ENCODE data around the gene CPNE2. TPM values are rescaled to one million over a fixed set of nuclear protein-coding genes. Genes with fewer than 3 reads are reported as not detected.
"Not testable (repeated sequence)": the region's sequence is repeated elsewhere in the genome, so short reads cannot be mapped to it uniquely, and the experiment has no call there.

CPNE2 gene
- total RNA-seq, 2 donors from 2014 or later: 3.8 to 4.4 TPM

DNA sequence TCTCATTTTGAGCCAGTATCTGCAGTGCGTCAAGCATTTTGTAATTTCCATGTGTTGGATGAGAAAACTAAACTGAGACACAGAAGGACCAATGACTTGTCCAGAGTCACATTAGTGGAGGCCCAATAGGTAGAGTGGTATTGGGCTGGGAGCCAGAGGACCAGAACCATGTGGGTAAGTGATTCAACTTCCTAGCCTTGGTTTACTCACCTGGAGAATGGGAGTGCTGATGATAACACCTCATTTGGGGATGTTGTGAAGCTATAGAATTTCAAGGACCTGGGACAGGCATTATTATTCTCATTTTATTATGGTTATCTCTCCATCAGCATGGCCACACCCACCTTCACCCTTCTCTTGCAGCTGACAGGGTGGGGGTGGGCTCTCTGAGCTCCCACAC is 8.1 kb downstream of the CPNE2 start:
- Mint-ChIP-seq H3K4me1 (peaks cover 4% of the 10 kb centered on the region), H3K4me3 (no peak overlapping the region), H3K9me3 (no peaks in the 10 kb centered on the region), H3K36me3 (ENCODE audit: low read depth) (no peaks in the 10 kb centered on the region), H3K27ac (no peak overlapping the region), H3K27me3 (no peaks in the 10 kb centered on the region)
- no peak for ATAC-seq (replicated peaks)

DNA sequence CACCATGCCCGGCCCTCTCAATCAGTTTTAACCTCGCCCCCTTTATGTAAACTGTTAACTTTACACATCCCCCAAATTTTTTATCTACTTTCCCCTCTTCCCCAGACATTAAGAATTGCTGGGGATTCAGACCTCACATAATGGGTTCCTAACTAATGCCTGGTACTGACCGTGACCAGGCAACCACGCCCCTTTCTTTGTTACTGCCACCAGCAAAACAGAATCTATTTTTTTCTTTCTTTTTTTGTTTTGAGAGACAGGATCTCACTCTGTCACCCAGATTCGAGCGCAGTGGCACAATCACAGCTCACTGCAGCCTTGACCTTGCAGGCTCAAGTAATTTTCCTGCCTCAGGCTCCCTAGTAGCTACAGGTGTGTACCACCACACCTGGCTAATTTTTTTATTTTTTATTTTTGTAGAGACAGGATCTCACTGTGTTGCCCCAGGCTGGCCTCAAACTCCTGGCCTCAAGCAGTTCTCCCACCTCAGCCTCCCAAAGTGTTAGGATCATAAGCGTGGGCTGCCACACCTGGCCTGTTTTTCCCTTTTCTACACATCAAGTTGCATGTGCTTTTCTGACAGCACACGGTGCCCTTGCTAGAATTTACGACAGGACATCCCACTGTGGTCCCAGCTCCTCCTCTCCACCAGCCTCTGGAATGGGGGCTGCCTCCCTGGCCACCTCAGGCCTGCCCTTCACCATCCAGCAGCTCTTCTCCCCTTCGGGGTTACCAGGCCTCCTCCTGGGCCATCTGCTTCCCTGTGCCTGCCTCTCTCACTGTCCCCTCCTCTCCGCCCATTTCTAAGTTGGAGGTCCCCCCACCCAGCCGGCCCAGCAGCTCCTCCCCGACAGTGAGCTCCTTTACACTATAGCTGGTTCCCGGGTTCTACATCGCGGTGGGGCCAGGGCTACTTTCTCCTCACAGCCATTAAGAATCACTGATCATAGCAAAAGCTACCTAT is 10.8 kb downstream of the CPNE2 start:
- Mint-ChIP-seq H3K27me3 (no peaks in the 10 kb centered on the region), H3K4me1 (peaks cover 4% of the 10 kb centered on the region), H3K36me3 (ENCODE audit: low read depth) (no peaks in the 10 kb centered on the region), H3K4me3 (no peak overlapping the region), H3K9me3 (no peaks in the 10 kb centered on the region), H3K27ac (no peak overlapping the region)
- no peak for ATAC-seq (replicated peaks)

DNA sequence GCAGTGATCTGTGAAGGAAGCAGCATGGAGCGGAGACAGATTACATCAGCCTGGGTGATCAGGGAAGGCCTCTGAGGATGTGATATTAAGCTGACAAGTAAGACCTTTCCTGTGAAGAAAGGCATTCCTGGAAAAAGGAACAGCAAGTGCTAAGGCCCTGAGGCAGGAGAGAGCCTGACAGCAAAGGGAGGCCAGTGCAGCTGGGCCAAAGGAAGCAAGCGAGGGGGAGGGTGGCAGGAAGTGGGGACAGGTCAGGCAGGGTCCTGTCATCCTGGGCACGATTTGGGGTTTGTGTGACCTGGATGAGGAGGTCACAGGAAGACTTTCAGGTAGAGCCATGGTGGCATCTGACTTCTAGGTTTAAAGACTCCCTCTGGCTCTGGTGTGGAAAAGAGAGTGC is 12.3 kb downstream of the CPNE2 start:
- Mint-ChIP-seq H3K4me3 (no peak overlapping the region), H3K27ac (peak overlapping the region; percentile 29), H3K36me3 (ENCODE audit: low read depth) (no peaks in the 10 kb centered on the region), H3K27me3 (no peaks in the 10 kb centered on the region), H3K9me3 (no peaks in the 10 kb centered on the region), H3K4me1 (peaks cover 4% of the 10 kb centered on the region)
- peak; percentile 70 for ATAC-seq (replicated peaks)

DNA sequence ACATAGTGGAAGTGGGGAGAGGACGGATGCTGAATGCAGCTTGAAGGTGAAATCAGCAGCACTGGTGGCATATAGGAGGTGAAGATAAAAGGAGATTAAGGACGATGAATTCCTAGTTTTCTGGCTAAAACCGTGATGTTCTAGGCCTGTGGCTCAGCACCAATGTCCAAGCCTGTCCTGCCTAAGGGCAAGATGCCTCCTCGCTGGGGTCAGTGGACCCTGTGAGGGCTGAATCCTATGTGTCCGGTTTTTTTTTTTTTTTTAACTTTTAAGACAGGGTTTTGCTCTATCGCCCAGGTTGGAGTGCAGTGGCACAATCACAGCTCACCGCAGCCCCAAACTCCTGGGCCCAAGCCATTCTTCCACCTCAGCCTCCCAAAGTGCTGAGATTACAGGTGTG is 12.8 kb downstream of the CPNE2 start:
- Mint-ChIP-seq H3K27me3 (no peaks in the 10 kb centered on the region), H3K4me3 (no peak overlapping the region), H3K4me1 (peaks cover 1% of the 10 kb centered on the region), H3K9me3 (no peaks in the 10 kb centered on the region), H3K36me3 (ENCODE audit: low read depth) (no peaks in the 10 kb centered on the region), H3K27ac (peak overlapping the region; percentile 29)
- ATAC-seq (replicated peaks): no peak

DNA sequence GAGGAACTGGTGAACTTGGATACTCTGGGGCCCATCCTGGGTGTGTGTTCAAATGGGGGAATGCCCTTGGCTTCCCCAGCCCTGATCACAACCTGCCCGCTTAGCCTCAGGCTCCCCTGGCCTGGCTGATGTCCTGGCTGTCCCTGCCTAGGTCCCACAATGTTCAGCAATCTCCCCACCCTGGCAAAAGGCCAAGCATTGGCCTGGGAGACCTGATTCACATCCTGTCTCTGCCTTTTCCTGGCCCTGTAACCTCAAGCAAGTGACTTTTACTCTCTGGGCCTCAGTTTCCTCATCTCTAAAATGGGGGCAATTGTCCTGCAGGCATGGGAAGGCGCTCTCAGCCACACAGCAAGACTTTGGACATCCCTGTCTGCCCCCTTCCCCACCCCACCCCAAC is 14.4 kb downstream of the CPNE2 start:
- no peak overlapping the region for H3K27ac Mint-ChIP-seq
- no peaks in the 10 kb centered on the region for H3K9me3 Mint-ChIP-seq
- H3K27me3 Mint-ChIP-seq: no peaks in the 10 kb centered on the region
- H3K4me1 Mint-ChIP-seq: no peaks in the 10 kb centered on the region
- peak; percentile 23 for ATAC-seq (replicated peaks)
- H3K36me3 Mint-ChIP-seq (ENCODE audit: low read depth): no peaks in the 10 kb centered on the region
- no peak overlapping the region for H3K4me3 Mint-ChIP-seq

DNA sequence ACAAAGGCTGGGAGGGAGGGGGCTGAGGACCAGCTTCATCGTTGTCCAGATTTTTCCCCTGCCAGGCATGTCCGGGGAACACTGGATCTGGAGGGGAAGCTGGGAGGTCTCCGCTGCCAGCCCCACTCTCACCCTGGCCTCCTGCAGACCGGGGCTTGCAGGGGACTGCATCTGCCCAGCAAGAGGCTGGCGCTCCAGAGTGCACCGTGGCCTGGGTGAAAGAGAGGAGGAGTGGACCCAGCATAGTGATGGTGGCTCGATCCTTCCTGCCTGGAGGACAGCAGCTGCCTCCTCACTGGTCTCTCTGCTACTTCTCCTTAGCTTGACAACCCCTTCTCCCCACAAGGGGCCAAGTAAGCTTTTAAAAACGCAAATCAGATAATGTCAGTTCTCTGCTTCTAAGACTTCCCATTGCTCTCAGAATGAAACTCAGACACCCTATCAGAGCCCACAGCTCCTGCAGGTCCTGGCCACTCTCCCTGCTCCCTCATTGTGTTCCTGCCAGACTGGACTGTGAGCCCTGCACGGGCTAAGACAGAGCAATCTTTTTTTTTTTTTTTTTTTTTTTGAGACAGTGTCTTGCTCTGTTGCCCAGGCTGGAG is 15.0 kb downstream of the CPNE2 start:
- Mint-ChIP-seq H3K4me1 (no peaks in the 10 kb centered on the region), H3K9me3 (no peaks in the 10 kb centered on the region), H3K27ac (no peak overlapping the region), H3K4me3 (no peak overlapping the region), H3K36me3 (ENCODE audit: low read depth) (no peaks in the 10 kb centered on the region), H3K27me3 (no peaks in the 10 kb centered on the region)
- no peak for ATAC-seq (replicated peaks)

DNA sequence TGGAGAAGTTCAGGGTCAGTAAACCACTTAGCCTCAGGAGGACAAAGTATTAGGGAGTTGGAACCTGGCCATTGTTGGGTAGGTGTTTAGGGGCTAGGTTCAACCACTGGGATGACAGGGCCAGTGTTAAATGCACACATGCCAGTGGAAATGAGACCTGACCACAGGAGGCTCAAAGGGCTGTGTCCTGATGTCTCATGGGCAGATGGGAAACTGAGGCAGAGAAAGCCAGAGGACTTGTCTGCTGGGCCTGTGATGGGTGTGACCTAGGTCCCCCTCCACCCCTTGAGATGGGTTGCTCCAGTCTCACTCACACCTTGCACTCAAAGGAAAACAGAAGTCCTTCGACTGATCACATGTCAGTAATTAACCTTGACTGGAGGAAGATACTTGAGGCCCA is 16.0 kb downstream of the CPNE2 start:
- Mint-ChIP-seq H3K4me1 (no peaks in the 10 kb centered on the region), H3K4me3 (no peak overlapping the region), H3K27me3 (no peaks in the 10 kb centered on the region), H3K36me3 (ENCODE audit: low read depth) (no peaks in the 10 kb centered on the region), H3K27ac (no peak overlapping the region), H3K9me3 (no peaks in the 10 kb centered on the region)
- no peak for ATAC-seq (replicated peaks)

DNA sequence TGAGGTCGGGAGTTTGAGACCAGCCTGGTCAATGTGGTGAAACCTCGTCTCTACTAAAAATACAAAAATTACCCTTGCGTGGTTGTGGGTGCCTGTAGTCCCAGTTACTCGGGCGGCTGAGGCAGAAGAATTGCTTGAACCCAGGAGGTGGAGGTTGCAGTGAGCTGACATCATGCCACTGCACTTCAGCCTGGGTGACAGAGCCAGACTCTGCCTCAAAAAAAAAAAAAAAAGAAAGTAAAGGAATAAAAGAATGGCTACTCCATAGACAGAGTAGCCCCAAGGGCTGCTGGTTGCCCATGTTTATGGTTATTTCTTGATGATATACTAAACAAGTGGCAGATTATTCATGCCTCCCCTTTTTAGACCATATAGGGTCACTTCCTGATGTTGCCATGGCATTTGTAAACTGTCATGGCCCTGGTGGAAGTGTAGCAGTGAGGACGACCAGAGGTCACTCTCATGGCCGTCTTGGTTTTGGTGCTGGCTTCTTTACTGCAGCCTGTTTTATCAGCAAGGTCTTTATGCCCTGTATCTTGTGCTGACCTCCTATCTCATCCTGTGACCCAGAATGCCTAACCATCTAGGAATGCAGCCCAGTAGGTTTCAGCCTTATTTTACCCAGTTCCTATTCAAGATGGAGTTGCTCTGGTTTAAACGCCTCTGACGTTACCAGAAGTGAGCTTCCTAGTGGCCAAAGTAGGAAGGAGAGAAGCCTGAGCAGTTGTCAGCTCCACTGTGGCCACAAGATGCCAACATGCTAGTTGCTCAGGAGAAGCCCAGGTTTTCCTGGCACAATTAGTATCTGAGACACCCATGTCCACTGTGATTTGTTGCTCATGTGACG is 17.1 kb downstream of the CPNE2 start:
- H3K27me3 Mint-ChIP-seq; H3K27ac Mint-ChIP-seq; H3K4me1 Mint-ChIP-seq; ATAC-seq (replicated peaks); H3K36me3 Mint-ChIP-seq (ENCODE audit: low read depth); H3K4me3 Mint-ChIP-seq; H3K9me3 Mint-ChIP-seq: not testable (repeated sequence)

DNA sequence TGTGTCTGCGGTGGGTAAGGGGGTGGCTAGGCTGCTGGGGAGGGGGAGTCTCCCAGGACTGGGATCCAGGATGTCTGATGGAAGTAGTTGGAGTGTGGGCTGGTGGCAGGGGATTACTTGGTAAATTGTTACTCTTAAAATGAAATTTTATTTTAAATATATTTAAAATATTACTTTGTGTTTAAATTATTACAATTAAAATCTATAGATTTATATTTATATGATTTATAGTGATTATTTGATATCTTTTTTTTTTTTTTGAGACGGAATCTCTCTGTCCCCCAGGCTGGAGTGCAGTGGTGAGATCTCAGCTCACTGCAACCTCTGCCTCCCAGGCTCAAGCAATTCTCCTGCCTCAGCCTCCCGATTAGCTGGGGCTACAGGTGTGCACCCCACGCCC is 18.6 kb downstream of the CPNE2 start:
- H3K27ac Mint-ChIP-seq: no peak overlapping the region
- H3K9me3 Mint-ChIP-seq: no peaks in the 10 kb centered on the region
- H3K36me3 Mint-ChIP-seq (ENCODE audit: low read depth): no peaks in the 10 kb centered on the region
- ATAC-seq (replicated peaks): no peak
- no peak overlapping the region for H3K4me3 Mint-ChIP-seq
- H3K4me1 Mint-ChIP-seq: no peaks in the 10 kb centered on the region
- H3K27me3 Mint-ChIP-seq: no peaks in the 10 kb centered on the region

DNA sequence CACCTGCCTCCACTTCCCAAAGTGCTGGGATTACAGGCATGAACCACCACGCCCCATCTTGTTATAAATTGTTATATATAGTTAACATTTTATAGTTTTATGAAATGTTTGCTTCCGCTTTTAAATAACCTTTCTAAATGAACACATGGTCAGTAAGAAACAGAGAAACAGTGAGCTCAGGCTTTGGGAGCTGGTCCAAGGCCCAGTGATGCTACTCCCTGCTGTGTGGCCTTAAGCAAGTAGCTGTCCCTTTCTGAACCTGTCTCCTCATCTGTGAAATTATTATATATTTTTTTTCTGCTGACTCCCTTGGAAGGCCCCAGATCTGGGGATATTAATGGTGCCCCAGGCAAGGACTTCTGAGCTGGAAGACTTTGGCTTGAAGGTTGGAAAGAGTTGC is 19.0 kb downstream of the CPNE2 start:
- Mint-ChIP-seq H3K27me3 (no peaks in the 10 kb centered on the region), H3K9me3 (no peaks in the 10 kb centered on the region), H3K4me1 (no peaks in the 10 kb centered on the region), H3K27ac (no peak overlapping the region), H3K36me3 (ENCODE audit: low read depth) (no peaks in the 10 kb centered on the region), H3K4me3 (no peak overlapping the region)
- ATAC-seq (replicated peaks): no peak

DNA sequence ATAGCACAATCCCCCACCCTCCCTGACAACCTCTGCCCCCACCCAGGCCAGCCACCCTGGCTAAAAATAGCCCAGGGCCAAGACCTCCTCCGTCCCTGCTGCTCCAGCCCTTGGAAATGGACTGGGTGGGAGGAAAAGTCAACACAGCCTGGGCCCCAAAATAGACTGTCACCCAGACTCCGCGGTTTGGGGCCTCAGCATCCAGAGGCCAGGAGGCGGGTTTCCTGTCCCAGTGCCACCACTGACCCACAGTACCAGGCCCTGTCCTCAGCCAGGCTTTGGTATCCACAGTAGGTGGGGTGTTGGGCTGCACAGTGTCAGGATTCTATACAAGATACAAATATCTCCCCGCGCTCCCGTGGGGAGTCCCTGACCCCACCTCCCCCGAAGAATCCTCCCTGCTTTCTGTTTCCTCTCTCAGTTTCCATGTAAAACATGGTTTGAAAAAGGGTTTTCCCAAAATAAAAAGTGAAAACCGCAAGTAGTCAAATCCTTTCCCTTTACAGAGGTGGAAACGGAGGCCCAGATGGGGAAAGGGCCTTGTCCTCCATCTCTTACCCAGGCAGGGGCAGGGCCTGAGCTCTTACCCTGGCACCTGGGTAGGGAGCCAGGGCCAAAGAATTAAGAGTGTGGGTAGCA is 20.1 kb downstream of the CPNE2 start:
- H3K27ac Mint-ChIP-seq: peak overlapping the region; percentile 59
- H3K9me3 Mint-ChIP-seq: no peaks in the 10 kb centered on the region
- H3K4me3 Mint-ChIP-seq: peak overlapping the region; percentile 28
- peak; percentile 66 for ATAC-seq (replicated peaks)
- no peaks in the 10 kb centered on the region for H3K36me3 Mint-ChIP-seq (ENCODE audit: low read depth)
- no peaks in the 10 kb centered on the region for H3K4me1 Mint-ChIP-seq
- no peaks in the 10 kb centered on the region for H3K27me3 Mint-ChIP-seq

DNA sequence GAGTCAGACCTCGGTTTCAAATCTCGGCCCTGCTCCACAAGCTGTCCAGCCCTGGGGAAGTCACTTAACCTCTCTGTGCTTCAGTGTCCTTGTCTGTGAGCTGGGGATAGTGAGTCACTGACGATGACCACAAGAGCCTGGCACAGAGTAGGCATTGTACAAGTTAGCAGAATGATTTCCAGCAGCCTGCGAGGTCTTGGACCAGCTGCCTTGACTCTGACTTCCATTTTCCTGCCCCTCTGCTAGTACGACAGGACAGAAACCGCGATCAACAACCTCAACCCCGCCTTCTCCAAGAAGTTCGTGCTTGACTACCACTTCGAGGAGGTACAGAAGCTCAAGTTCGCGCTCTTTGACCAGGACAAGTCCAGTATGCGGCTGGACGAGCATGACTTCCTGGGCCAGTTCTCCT is 20.7 kb downstream of the CPNE2 start:
- Mint-ChIP-seq H3K4me1 (no peaks in the 10 kb centered on the region), H3K27ac (peak overlapping the region; percentile 59), H3K36me3 (ENCODE audit: low read depth) (no peaks in the 10 kb centered on the region), H3K27me3 (no peaks in the 10 kb centered on the region), H3K4me3 (peak overlapping the region; percentile 28), H3K9me3 (no peaks in the 10 kb centered on the region)
- ATAC-seq (replicated peaks): peak; percentile 84

DNA sequence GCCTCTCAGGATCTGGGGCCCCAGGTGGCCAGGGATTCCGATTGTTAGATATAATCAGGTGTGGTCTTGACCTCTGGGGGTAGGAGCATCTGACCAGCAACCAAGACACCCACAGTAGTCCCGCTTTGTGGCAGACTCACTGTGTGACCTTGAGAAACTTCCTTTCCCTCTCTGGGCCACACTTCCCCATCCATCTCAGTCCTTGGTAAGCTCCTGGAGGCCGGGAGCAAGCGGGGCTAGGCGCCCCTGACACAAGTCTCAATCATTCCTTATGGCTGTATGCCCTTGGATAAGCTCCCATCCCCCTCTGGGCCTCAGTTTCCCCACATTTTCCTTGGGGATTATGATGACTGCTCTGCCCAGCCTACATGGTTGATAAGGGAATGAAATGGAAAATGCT is 21.3 kb downstream of the CPNE2 start:
- H3K4me1 Mint-ChIP-seq: no peaks in the 10 kb centered on the region
- H3K4me3 Mint-ChIP-seq: no peak overlapping the region
- no peaks in the 10 kb centered on the region for H3K9me3 Mint-ChIP-seq
- no peak overlapping the region for H3K27ac Mint-ChIP-seq
- H3K36me3 Mint-ChIP-seq (ENCODE audit: low read depth): no peaks in the 10 kb centered on the region
- no peaks in the 10 kb centered on the region for H3K27me3 Mint-ChIP-seq
- no peak for ATAC-seq (replicated peaks)

DNA sequence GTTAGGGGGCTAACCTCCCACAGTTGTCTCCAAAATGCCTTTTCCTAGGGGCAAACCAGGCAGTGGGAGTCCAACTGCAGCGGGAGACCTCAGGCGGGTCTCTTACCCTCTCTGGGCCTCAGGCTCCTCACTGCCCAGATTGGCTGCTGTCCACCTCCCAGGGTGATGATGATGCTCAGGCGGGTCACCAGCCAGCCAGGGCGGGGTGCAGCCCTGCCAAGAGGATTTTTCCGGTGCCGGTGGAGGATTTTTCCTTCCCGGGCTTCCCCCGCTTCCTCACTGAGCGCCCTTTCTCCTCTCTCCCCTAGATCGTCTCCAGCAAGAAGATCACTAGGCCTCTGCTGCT is 22.8 kb downstream of the CPNE2 start:
- H3K27ac Mint-ChIP-seq: no peak overlapping the region
- H3K4me1 Mint-ChIP-seq: no peaks in the 10 kb centered on the region
- no peaks in the 10 kb centered on the region for H3K9me3 Mint-ChIP-seq
- no peaks in the 10 kb centered on the region for H3K27me3 Mint-ChIP-seq
- ATAC-seq (replicated peaks): no peak
- H3K4me3 Mint-ChIP-seq: no peak overlapping the region
- no peaks in the 10 kb centered on the region for H3K36me3 Mint-ChIP-seq (ENCODE audit: low read depth)
